Breast epithelium (tissue), 4 donors: ENCODE results near the gene CFAP54. TPM values are rescaled to one million over a fixed set of nuclear protein-coding genes. Genes with fewer than 3 reads are reported as not detected.

Experiments used
- DNase-seq, 2 donors: peaks; one replicate each; pipeline ENCODE4 v3.0.0-alpha.2; 2019; ENCODE audit warnings: low spot score in 2 of 2
- H3K27ac ChIP-seq, 2 donors: fragments of 200-600 bp; sonication (generic) in 1 of 2; one replicate each; pipeline ENCODE4 v1.5.1; 2016 to 2019; ENCODE audit warnings: mild to moderate bottlenecking in 1 of 2
- H3K27me3 ChIP-seq, 2 donors: fragments of 200-600 bp; sonication (generic) in 1 of 2; one replicate each; pipeline versions ENCODE4 v1.5.1 to v1.6.0; 2017 to 2019; ENCODE audit warnings: control low read depth in 1 of 2, mild to moderate bottlenecking in 1 of 2
- H3K36me3 ChIP-seq: fragments of 200-600 bp; one replicate; pipeline ENCODE4 v1.5.1; 2019
- H3K4me1 ChIP-seq, 2 donors: fragments of 200-600 bp; sonication (generic); one replicate each; pipeline ENCODE4 v1.5.1; 2016 to 2019; ENCODE audit warnings: control low read depth in 1 of 2
- H3K4me3 ChIP-seq, 3 donors: fragments of 200-600 bp; sonication (generic); 1 replicate in 2 of 3; 2 replicates in 1 of 3; pipeline ENCODE4 v1.5.1; 2016 to 2019; ENCODE audit warnings: mild to moderate bottlenecking in 3 of 3, moderate library complexity in 2 of 3
- H3K9me3 ChIP-seq, 2 donors: fragments of 200-600 bp; sonication (generic) in 1 of 2; one replicate each; pipeline ENCODE4 v1.5.1; 2016 to 2019; ENCODE audit warnings: control low read depth in 1 of 2
- POLR2A ChIP-seq: fragments of 450-650 bp; IDR thresholded peaks from one replicate; pipeline ENCODE4 v1.6.1; 2016; ENCODE audit warnings: antibody characterized with exemption, mild to moderate bottlenecking, moderate library complexity
- POLR2AphosphoS5 ChIP-seq, 3 donors: sonication (generic); formaldehyde crosslinking; IDR thresholded peaks; one replicate each; pipeline ENCODE4 v1.6.1; 2017; ENCODE audit warnings: antibody characterized with exemption in 3 of 3
- intact Hi-C: fragments of 100-400 bp; cut with DNase I; formaldehyde crosslinking; loops from one replicate; pipeline ENCODE4 v1.15.1; 2023; ENCODE audit warnings: low total_unique reads
- total RNA-seq, 3 donors: library from RNA; depleted of rRNA; stranded (reverse); fragments of >200 nt; gene quantifications; one replicate each; pipeline ENCODE4 v1.1.0, GENCODE V29; 2016
- TF ChIP-seq, protein P1 (sequence below), 3 donors: fragments of 450-650 bp; IDR thresholded peaks; one replicate each; pipeline ENCODE4 v1.5.1; 2016 to 2017; ENCODE audit warnings: antibody characterized with exemption in 3 of 3, mild to moderate bottlenecking in 3 of 3, moderate library complexity in 3 of 3

The CFAP54 gene
- total RNA-seq, 3 donors from 2014 or later: 0.48 to 7.3 (median 2.9) TPM

DNA sequence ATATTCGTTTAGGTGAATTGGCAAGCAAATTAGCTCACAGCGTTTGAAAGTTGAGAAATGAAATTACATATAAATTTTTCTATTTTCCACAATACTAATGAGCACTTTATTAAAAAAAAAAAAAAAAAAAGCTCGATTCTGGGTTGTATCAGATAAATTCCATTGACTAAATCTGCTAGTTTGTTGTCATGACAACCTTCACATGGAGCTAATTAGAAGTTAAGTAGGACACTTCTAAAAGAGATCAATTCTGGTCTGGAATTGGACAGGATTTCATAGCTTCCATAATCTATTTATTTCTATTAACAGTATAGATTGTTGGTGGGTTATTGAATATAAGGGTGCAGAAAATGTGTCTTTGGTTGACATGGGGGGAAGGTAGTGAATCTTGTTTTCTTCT, 332.2 kb downstream of the CFAP54 start:
- Histone ChIP-seq H3K4me3 (no peak overlapping the region), H3K36me3 (no peaks in the 10 kb centered on the region), H3K9me3 (peaks cover 0 to 14% of the 10 kb centered on the region in 2 donors), H3K4me1 (no peaks in the 10 kb centered on the region), H3K27me3 (no peaks in the 10 kb centered on the region), H3K27ac (no peak overlapping the region)
- TF ChIP-seq POLR2A (no peak), POLR2AphosphoS5 (IDR thresholded peaks at IDR 0.05) (no peak)
- TF ChIP-seq, protein P1, sequence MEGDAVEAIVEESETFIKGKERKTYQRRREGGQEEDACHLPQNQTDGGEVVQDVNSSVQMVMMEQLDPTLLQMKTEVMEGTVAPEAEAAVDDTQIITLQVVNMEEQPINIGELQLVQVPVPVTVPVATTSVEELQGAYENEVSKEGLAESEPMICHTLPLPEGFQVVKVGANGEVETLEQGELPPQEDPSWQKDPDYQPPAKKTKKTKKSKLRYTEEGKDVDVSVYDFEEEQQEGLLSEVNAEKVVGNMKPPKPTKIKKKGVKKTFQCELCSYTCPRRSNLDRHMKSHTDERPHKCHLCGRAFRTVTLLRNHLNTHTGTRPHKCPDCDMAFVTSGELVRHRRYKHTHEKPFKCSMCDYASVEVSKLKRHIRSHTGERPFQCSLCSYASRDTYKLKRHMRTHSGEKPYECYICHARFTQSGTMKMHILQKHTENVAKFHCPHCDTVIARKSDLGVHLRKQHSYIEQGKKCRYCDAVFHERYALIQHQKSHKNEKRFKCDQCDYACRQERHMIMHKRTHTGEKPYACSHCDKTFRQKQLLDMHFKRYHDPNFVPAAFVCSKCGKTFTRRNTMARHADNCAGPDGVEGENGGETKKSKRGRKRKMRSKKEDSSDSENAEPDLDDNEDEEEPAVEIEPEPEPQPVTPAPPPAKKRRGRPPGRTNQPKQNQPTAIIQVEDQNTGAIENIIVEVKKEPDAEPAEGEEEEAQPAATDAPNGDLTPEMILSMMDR (IDR thresholded peaks at IDR 0.05): no peak
- DNase-seq: no peak
- intact Hi-C loops: no loop called here

GRCh38 chr12:96822641-96823040, 333.3 kb downstream of the CFAP54 start:
- no peaks in the 10 kb centered on the region for H3K36me3 ChIP-seq
- H3K4me3 ChIP-seq: no peak overlapping the region
- H3K4me1 ChIP-seq: no peaks in the 10 kb centered on the region
- intact Hi-C loops: no loop called here
- no peaks in the 10 kb centered on the region for H3K27me3 ChIP-seq
- DNase-seq: no peak
- H3K27ac ChIP-seq: no peak overlapping the region
- no peak for TF ChIP-seq POLR2A
- no peak for TF ChIP-seq POLR2AphosphoS5 (IDR thresholded peaks at IDR 0.05)
- TF ChIP-seq, protein P1 (IDR thresholded peaks at IDR 0.05): no peak
- peaks cover 0 to 14% of the 10 kb centered on the region in 2 donors for H3K9me3 ChIP-seq

DNA sequence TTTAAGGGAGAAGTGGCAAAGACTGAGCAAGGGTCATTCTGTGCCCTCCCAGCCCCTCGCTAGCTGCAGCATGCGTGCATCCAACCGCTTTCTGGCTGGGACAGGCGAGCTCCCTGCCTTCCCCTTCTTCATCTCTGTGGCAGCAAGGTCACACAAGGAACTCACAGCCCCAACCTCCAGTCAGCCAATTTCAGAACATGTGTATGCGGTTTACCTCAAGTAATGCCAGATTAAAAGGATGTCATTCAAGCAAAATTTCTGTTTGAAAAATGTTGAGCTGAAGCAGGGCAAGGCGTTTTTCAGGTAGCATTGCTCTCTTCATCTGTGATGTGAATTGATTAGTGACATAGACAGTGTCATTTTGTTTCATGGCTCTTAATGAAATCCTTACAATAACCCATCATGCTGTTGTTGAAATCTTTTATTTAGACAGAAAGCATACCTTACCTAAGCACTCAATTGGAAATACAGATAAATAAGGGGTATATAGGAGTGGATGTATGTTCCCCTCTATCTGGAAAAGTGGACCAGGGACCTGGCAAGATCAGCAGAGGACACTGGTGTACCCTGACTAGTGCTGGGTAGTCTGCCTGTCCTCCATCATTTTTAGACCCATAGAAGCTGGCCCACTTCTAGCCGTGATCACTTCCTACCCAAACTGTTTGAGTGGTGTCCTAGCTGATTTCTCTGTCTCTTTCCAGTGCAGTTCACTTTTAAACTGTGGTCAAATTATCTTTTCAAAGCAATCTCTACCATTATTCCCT, 334.9 kb downstream of the CFAP54 start:
- peaks cover 0 to 14% of the 10 kb centered on the region in 2 donors for H3K9me3 ChIP-seq
- DNase-seq: no peak
- H3K4me1 ChIP-seq: no peaks in the 10 kb centered on the region
- no peaks in the 10 kb centered on the region for H3K36me3 ChIP-seq
- intact Hi-C loops: no loop called here
- H3K27ac ChIP-seq: no peak overlapping the region
- no peaks in the 10 kb centered on the region for H3K27me3 ChIP-seq
- TF ChIP-seq POLR2A (no peak), POLR2AphosphoS5 (IDR thresholded peaks at IDR 0.05) (no peak)
- TF ChIP-seq, protein P1 (IDR thresholded peaks at IDR 0.05): no peak
- no peak overlapping the region for H3K4me3 ChIP-seq

GRCh38 chr12:96824838-96825236, 335.5 kb downstream of the CFAP54 start:
- Histone ChIP-seq H3K4me1 (no peaks in the 10 kb centered on the region), H3K27ac (no peak overlapping the region), H3K27me3 (no peaks in the 10 kb centered on the region), H3K9me3 (peaks cover 0 to 9% of the 10 kb centered on the region in 2 donors), H3K4me3 (no peak overlapping the region), H3K36me3 (no peaks in the 10 kb centered on the region)
- DNase-seq: no peak
- TF ChIP-seq, protein P1 (IDR thresholded peaks at IDR 0.05): no peak
- TF ChIP-seq POLR2AphosphoS5 (IDR thresholded peaks at IDR 0.05): no peak
- TF ChIP-seq POLR2A: no peak
- intact Hi-C loops: no loop called here

DNA sequence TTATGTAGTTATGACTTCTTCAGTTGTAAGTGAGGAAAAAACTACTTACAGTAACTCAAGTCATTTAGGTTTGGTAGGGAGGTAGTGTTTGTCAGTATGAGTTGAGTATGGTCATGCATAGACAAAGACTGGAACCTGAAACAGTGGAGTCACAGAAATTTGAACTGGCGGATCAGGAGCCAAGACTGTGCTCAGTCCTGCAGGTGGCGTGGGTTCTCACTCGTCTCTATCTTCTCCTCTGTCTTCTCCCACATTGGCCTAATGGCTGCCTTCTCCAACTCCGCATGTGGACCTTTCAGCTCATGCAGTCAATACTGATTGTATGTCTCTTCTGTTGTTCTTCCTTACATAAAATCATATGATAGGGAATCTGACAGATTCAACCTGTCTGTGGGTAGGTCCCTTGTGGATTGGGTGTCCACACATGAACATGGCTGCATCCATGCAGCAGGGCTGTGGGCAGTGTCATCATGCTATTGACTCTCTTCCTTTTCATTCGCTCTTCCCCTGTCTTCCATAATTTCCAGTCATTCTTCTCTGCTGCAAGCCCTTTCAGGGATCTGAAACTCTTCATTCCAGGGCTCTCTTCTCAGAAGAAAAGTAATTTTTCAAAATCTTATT, 338.9 kb downstream of the CFAP54 start:
- no peak for DNase-seq
- Histone ChIP-seq H3K27me3 (no peaks in the 10 kb centered on the region), H3K36me3 (no peaks in the 10 kb centered on the region), H3K4me1 (no peaks in the 10 kb centered on the region), H3K9me3 (no peaks in the 10 kb centered on the region), H3K4me3 (no peak overlapping the region), H3K27ac (no peak overlapping the region)
- intact Hi-C loops: no loop called here
- TF ChIP-seq, protein P1 (IDR thresholded peaks at IDR 0.05): no peak
- TF ChIP-seq POLR2A (no peak), POLR2AphosphoS5 (IDR thresholded peaks at IDR 0.05) (no peak)
